ENCODE measurements around the gene LYPD6B.
A peak's percentile ranks its signal among the peaks of the same experiment; 100 is the strongest.

The LYPD6B gene

DNA sequence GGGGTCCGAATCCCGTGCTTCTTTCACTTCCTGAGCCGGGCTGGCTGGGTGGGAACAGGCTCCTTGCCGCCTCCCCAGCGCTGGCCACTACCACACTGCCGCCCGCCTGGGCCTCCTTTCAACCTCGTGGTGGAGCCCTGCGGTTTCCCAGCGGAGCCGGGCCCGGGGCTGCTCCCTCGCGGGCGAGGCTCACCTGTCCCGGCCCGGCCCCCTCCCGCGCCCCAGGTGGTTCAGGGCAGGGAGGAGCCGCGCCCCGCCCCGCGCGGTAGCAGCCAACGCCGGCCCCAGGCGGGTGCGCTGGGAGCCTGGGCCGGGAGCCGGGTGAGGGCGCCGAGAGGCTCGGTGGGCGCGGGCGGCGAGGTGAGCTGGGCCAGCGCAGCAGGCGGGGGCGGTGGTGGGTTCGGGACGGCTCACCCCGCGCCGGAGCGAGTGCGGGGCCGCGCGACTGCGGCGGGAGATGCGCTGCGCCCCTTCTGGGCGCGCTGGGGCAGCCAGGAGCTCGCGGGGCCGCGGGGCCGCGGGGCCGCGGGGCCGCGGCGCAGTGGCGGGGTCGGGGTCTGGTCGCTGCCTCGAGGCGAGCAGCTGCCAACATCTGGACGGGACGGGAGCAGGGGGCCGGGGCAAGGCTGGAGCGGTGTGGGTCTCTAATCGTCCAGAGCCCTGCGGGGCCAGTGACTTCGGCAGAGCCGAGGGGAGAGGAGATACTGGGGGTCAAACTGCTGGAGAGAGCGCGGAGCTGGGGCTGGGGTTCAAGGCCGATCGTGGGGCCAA is at the start of gene LYPD6B:
Gene LYPD6B, plus strand, starts transcription at position 258 of the 771 bp plus-strand sequence. CDS start 92,250 bp downstream, outside the sequence.
- no peak for DNase-seq

- DNase-seq = peak; percentile 82
These were observed 48.5 kb upstream of the LYPD6B start for GRCh38 chr2:148989882-148990493.

DNA sequence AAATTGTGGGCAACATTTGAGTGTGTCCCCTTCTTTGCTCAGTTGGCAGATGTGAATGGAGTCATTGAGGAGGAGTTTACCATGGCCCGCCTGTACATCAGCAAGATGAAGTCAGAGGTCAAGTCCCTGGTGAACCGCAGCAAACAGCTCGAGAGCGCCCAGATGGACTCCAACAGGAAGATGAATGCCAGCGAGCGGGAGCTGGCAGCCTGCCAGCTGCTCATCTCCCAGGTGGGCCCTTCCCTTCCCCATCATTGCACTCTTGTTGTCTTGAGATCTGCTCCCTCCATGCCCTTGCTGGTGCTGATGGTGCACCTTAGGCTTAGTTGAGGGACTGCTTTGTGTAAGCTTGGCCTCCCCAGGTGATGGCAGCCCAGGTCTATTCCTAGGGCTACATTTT is 47.5 kb upstream of the LYPD6B start:
- DNase-seq = no peak

DNA sequence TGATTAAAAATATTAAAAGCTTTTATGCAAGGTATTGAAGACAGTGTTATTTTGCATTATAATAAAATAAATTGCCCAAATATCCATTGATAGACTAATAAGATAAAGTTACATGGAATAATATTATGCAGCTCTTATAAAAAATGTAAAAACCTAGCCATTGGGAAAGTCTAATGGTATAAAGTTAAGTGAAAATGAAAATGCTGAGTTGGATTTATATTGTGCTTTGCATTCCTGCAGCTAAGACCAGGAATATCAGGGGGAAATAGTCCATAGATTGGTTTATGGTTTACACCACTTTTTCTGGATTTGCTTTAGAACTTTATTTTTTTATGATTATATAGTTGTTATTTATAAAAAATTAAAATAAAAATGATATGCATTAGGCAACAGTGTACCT is 46.1 kb upstream of the LYPD6B start:
- no peak for DNase-seq

DNA sequence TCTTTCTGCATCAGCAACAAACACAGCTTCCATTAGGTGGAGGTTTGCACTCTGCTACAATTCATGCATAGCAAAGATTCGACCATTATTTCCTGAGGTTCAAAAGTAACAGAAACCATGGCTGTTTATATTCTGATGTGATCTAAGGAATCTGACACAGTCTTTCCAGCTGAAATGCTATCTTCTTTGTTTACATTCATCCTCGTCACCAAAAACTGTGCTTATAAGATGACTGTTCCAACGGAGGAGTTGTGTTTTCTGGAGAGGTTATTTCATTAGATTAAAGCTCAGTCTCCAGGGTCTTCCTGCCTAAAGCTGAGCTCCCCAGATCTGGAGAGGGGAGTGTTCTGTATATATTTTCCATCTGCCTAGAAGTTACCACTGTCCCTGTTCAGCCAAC is 45.1 kb upstream of the LYPD6B start:
- DNase-seq = no peak

- DNase-seq = no peak
These were observed 44.2 kb upstream of the LYPD6B start for GRCh38 chr2:148994341-148994740.

DNA sequence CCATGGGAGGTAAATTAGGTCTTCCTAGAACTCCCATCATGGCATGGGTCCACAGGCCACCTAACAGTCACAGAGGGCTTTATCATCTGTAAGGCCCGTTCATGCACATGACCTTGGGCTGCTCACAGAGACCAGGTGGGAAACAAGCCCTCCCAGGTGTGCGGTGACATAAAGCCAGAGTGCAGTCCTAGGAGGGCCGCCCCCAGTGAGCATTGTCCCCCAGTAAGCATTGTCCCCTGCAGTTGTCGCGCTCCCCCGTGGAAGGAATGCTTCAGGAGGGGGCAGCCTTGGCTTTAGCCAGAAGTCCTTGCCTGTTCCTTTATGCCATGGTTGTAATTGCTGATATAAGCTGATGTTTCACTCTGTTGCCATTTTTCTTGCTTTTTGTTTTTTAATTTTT is 41.7 kb upstream of the LYPD6B start:
- no peak for DNase-seq

GRCh38 chr2:148998165-148998830 is 40.2 kb upstream of the LYPD6B start:
- no peak for DNase-seq

DNA sequence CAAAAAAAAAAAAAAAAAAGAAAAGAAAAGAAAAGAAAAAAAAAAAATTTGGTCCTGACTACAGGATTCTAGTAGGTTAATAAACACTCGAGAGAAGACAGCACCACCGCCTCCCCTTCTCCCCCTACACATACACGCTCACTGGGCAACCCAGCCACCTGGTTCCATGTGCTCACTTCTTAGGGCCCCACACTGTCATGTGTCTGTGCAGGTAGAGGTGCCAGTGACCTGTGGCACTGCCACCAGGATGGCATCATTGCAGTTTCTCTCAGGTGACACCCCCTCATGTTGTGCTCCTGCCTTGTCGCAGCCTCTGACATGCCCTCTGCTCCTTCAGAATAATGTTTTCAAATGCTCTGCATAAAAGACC is 39.7 kb upstream of the LYPD6B start:
- no peak for DNase-seq

DNA sequence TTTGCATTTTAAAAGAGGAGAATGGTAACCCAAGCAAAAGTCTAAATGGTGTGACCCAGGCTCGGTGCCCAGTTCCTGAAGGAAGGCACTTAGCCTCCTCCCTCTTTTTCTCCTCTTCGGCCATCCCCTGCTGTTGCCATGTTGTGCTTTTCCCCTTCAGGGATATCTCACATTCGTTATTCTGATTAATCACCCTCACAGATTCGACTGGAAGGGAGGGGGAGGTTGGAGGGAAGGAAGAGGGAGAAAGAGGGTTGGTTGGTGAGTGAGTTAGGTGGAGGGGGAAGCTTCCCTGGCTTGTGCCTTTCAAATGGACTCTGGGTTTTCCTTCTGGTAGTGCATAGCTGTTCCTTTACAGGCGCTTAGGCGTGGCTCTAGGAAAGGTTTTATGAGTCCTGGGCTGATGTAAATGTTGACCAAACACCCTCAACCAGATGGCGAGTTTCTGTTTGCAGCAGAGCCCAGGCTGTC is 39.0 kb upstream of the LYPD6B start:
- DNase-seq = no peak

GRCh38 chr2:149000158-149000938 is 38.2 kb upstream of the LYPD6B start:
- no peak for DNase-seq

DNA sequence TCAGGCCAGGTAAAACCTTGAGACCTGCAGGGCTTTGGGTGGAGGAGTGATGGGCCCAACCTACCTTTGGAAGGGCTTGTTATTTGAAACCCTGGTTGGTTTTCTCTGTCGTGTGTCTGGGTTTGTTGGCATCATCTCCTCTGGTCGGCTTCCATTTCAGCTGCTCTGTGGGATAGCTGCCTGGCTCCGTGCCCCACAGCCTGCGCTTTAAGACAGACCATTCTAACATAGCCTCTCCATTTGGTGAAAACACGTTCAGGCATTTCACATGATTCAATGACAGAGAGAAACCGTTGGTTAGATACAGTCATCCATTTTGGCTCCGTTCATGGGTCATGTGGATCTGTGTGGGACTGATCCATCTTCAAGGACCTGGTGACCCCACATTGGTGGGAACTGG is 37.0 kb upstream of the LYPD6B start:
- no peak for DNase-seq

GRCh38 chr2:149002378-149002890 is 36.1 kb upstream of the LYPD6B start:
- no peak for DNase-seq

DNA sequence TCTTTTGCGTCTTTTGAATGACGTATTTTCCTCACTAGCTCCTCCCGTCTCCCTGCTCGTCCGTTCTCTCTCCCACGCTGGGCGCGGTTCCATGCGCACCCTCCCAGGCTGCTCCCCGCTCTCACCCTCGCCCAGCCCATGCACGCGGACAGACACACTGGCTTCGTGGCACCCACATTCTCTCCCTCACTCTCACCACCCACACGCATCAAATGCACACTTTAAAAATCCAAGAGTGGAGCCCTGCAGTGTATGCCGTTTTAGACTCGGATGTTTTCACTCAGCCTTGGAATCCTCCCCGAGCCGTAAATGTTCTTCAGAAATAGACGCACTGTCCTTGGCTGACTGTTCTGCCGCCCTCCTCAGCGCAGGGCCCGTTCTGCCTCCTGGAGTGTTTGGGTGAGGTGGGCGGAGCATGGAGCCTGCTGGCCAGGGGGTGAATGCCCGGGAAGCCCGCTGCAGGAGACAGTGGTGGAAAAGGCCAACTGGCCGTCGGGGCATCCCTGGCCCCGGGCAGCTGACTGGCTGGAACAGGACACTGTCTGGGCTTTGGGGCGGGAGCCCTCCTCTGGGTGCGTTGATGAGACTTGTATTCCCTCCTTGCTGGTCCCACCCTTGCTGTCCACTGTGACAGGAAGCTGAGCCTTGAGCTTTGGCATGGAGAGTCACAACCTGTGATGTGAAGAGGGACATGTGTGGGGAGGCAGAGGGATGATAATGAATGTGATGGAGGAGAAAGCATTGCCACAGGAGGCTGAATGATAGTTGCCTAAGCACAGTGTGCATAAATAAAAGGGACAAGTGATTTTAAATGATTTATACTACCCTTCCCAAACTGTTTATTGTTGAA is 35.4 kb upstream of the LYPD6B start:
- DNase-seq = no peak

DNA sequence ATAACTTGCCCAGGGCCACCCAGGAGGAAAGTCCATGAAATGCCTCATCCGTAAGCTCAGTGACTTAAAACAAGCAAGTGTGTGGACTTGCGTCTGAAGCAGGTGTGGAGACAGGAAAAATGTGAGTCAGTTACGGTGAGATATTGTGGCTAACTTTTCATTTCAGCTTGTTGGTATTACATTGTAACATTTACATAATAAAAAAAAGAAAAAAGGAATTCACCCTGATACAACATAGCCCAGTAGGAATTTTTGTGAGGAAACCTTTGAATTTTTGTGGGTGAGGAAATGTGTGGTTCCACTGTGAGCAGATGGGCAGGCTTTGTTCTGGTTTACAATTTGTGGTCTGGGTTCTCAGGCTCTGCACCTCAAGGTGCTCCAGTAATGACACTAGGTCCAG is 33.7 kb upstream of the LYPD6B start:
- DNase-seq = no peak

DNA sequence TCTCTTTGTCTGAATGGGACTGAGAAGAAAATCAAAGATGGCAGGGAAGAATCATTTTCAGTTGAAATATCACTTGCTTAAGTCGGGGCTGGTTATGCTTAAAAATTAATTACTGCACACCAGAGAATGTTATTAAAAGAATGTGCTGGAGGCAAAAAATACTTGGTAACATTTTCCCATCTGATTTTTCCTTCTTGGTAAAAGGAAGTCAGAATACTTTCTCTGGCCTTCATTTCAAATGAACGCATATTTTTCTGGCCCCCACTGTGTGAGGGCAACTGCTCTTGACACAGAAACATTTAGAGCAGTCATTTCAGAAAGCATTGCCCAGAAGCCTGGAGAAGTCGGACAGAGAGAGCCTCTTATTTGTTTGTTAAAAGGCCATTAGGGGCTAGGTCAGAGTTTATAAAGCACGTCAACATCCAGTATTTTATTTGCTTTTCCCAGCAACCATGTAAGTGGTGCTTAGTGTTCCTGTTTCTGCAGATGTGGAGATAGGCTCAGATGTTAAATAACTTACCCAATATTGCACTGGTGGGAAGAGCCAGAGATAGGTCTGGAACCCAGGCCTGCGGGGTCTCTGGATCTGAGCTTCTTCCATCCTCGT is 32.9 kb upstream of the LYPD6B start:
- no peak for DNase-seq

- no peak for DNase-seq
These were observed 31.5 kb upstream of the LYPD6B start for GRCh38 chr2:149006883-149007543.

GRCh38 chr2:149008381-149008780 is 30.1 kb upstream of the LYPD6B start:
- DNase-seq = no peak

- no peak for DNase-seq
These were observed 28.7 kb upstream of the LYPD6B start for GRCh38 chr2:149009576-149010461.

- no peak for DNase-seq
These were observed 26.0 kb upstream of the LYPD6B start for GRCh38 chr2:149012545-149012944.

Data from hematopoietic multipotent progenitor cell treated with erythropoietin and hydrocortisone succinate and interleukin-3 and kit ligand, for 8 days (in vitro differentiated cells).